Activated CD4-positive, alpha-beta T cell treated with anti-CD3 and anti-CD28 coated beads, Interleukin-2, amount 50 U/mL, for 24 hours (primary cell): ENCODE data around the gene SHISA6.

Experiments
- DNase-seq, 2 donors: peaks; one replicate each; pipeline ENCODE4 v3.0.0-alpha.2; 2020; ENCODE audit warnings: low read depth in 1 of 2, low spot score in 1 of 2

SHISA6 gene

GRCh38 chr17:11514981-11515680 lies 274.1 kb downstream of the SHISA6 start:
- DNase-seq: no peak

- DNase-seq: no peak
Measured at GRCh38 chr17:11515901-11516300, 274.9 kb downstream of the SHISA6 start.

GRCh38 chr17:11535231-11535630 lies 294.2 kb downstream of the SHISA6 start:
- DNase-seq: no peak

GRCh38 chr17:11538366-11538765 lies 297.4 kb downstream of the SHISA6 start:
- DNase-seq: no peak

GRCh38 chr17:11539637-11540036 lies 298.6 kb downstream of the SHISA6 start:
- no peak for DNase-seq

- no peak for DNase-seq
Measured at GRCh38 chr17:11545002-11545401, 304.0 kb downstream of the SHISA6 start.

- DNase-seq: no peak
Measured at GRCh38 chr17:11545696-11546095, 304.7 kb downstream of the SHISA6 start.

GRCh38 chr17:11547853-11548252 lies 306.8 kb downstream of the SHISA6 start:
- no peak for DNase-seq

- DNase-seq: no peak
Measured at GRCh38 chr17:11548398-11548797, 307.4 kb downstream of the SHISA6 start.

- no peak for DNase-seq
Measured at GRCh38 chr17:11550431-11550830, 309.4 kb downstream of the SHISA6 start.

GRCh38 chr17:11551442-11551841 lies 310.4 kb downstream of the SHISA6 start:
- DNase-seq: no peak

GRCh38 chr17:11553135-11553534 lies 312.1 kb downstream of the SHISA6 start:
- no peak for DNase-seq

GRCh38 chr17:11554042-11554441 lies 313.0 kb downstream of the SHISA6 start:
- DNase-seq: no peak

- DNase-seq: no peak
Measured at GRCh38 chr17:11554542-11554941, 313.5 kb downstream of the SHISA6 start.

- DNase-seq: no peak
Measured at GRCh38 chr17:11555530-11555929, 314.5 kb downstream of the SHISA6 start.

- DNase-seq: no peak
Measured at GRCh38 chr17:11557727-11558452, 316.9 kb downstream of the SHISA6 start.

- DNase-seq: no peak
Measured at GRCh38 chr17:11558681-11559234, 317.7 kb downstream of the SHISA6 start.

- DNase-seq: no peak
Measured at GRCh38 chr17:11559601-11560000, 318.6 kb downstream of the SHISA6 start.

- no peak for DNase-seq
Measured at GRCh38 chr17:11561281-11561680, 320.3 kb downstream of the SHISA6 start.

- no peak for DNase-seq
Measured at GRCh38 chr17:11561702-11562101, 320.7 kb downstream of the SHISA6 start.

- DNase-seq: no peak
Measured at GRCh38 chr17:11564589-11565380, 323.8 kb downstream of the SHISA6 start.

GRCh38 chr17:11565591-11565990 lies 324.6 kb downstream of the SHISA6 start:
- DNase-seq: no peak
